ENCODE data around the gene EPB41L3.

Gene EPB41L3

GRCh38 chr18:5398269-5398668 lies 145.5 kb downstream of the EPB41L3 start:
- no peak for DNase-seq

DNA sequence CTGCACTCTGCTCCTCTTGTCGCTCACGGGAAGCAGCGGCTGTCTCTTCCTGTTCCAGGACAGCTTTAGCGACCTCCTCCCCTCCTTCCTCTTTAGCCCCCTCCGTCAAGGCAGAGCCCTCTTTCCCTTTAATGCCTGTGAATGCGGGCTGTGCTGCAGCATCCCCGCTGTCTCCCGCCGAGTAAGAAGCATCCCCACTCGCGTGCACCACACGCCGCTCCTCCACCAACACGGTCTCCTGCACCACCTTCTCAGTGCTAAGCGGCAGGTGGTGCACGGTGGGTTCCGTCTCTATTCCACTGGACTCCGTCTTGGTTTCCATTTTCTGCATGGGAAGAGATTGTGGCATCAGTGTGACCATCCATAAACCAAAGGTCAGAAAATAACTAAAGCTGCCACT lies 146.7 kb downstream of the EPB41L3 start:
- no peak for DNase-seq

- DNase-seq = no peak
Measured at GRCh38 chr18:5395860-5396448, 147.8 kb downstream of the EPB41L3 start.

DNA sequence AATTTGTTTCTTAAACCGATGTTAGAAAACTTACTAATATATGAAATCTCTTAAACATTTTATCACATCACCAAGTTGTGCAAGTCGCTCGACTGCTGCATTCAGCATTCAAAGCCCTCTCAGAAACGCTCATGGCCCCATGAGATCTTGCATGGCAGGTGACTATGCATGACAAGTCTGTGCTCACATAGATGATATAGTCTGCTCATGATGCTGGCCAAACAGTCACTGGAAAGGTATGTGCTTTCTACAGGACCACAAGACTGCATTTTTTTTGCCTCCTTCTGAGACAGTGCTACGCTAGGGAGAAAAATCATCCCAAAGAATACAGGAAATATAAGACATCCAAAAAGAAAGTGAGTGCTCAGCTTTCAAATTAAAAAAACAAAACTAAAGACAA lies 150.0 kb downstream of the EPB41L3 start:
- DNase-seq = no peak

GRCh38 chr18:5391409-5391808 lies 152.4 kb downstream of the EPB41L3 start:
- DNase-seq = no peak

DNA sequence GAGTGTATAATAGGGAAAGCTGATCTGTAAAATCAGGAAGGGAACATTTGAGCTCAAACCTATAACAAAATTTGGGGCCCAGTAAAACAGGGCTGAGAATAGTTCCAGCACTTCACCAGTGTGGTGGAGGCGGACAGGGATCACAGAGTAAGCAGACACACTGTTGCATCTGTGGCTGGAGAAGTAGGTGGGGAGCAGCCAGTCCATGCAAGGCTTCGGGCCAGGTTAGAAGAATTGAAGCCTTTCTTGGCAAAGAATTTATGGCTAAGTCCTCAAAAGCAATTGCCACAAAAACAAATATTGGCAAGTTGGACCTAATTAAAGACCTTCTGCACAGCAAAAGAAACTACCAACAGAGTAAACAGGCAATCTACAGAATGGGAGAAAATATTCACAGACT lies 154.4 kb downstream of the EPB41L3 start:
- no peak for DNase-seq

- DNase-seq = no peak
Measured at GRCh38 chr18:5388896-5389295, 154.9 kb downstream of the EPB41L3 start.

DNA sequence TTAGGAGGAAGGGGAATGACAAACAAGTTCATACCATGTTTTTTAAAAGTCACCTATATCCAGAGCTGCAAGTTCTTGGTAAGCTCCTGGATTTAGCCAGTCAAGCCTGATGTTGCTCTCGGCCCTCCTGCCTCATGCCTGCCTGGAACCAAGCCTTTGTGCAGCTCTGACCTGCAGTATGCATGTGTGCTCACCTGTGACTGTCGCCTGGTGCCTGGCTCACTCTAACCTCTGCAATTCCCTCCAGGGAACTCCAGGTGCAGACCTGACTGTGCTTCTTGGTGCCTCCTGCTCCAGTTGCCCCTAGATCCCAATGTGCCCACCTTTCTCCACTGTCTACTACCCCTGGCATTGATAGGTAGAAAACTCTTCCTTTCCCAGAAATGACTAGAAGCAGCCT lies 163.2 kb downstream of the EPB41L3 start:
- DNase-seq = no peak

DNA sequence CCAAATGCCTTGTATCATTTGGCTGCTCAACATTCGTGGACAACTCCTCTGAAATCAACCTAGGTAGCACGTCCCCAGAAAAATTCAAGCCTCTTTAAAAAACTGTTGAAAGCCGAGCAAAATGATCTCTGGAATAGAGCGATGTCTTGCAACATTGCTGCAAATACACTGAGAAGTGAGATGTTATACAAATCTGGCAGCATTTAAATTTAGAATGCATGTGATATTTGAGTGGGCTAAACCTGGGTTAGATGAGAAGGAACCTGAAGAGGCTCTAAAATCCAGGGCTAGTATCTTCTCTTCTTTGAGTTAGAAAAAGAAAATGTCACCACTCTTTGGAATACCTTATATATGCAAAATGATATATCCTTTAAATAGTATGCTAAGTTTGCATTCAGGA lies 166.8 kb downstream of the EPB41L3 start:
- DNase-seq = no peak

GRCh38 chr18:5370332-5370731 lies 173.5 kb downstream of the EPB41L3 start:
- no peak for DNase-seq

GRCh38 chr18:5369513-5369912 lies 174.3 kb downstream of the EPB41L3 start:
- DNase-seq = no peak

- no peak for DNase-seq
Measured at GRCh38 chr18:5365443-5365842, 178.4 kb downstream of the EPB41L3 start.

DNA sequence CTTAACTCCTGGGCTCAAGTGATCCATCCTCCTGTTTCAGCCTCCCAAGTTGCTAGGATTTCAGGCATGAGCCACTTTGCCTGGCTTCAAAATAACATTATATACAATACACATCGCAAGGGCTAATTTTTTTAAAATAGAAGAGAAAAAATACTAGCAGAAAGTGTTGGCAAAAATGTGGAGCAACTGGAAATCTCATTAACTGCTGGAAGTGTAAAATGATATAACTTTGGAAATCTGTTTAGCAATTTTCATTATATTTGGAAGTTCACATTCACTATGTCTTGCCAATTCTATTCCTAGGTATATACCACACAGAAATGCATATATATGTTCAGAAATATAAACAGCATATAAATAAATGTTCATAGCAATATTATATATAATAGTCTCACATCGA lies 193.2 kb downstream of the EPB41L3 start:
- no peak for DNase-seq

Measured in activated CD4-positive, alpha-beta T cell treated with anti-CD3 and anti-CD28 coated beads, Interleukin-2, amount 50 U/mL, for 1 hour (primary cell).